ENCODE results near the gene SDCCAG8. TPM values are rescaled to one million over a fixed set of nuclear protein-coding genes. Genes with fewer than 3 reads are reported as not detected.

SDCCAG8 gene
- total RNA-seq, 1 experiment from 2014 or later: 10.0 TPM

GRCh38 chr1:243407284-243408018 lies 151.6 kb downstream of the SDCCAG8 start:
- no peak overlapping the region for H3K27ac Mint-ChIP-seq
- Histone ChIP-seq H2BK20ac (ENCODE audit: low read depth, low read length, poor library complexity, severe bottlenecking) (no peak overlapping the region), H2BK120ac (ENCODE audit: low read depth, low read length, poor library complexity, severe bottlenecking) (no peak overlapping the region), H2BK5ac (ENCODE audit: insufficient read length, low read length) (no peak overlapping the region), H3K9ac (ENCODE audit: extremely low read depth, insufficient read length, low read length) (no peak overlapping the region), H4K8ac (replicated peaks; ENCODE audit: insufficient read length, low read depth, low read length) (no peak overlapping the region), H3K56ac (ENCODE audit: insufficient read length, low read depth, low read length) (no peak overlapping the region), H3K27ac (ENCODE audit: insufficient read length, low read depth, low read length) (no peak overlapping the region), H3K27me3 (ENCODE audit: insufficient read depth, low read length) (no peaks in the 10 kb centered on the region), H2AK5ac (ENCODE audit: insufficient read length, low read length) (no peak overlapping the region), H3K18ac (ENCODE audit: insufficient read length, low read depth, low read length) (no peak overlapping the region), H4K5ac (ENCODE audit: insufficient read length, low read depth, low read length) (no peak overlapping the region), H4K20me1 (ENCODE audit: control insufficient read depth, insufficient read depth, insufficient read length) (no peaks in the 10 kb centered on the region), H3K79me2 (ENCODE audit: insufficient read depth, low read length) (no peaks in the 10 kb centered on the region), H2BK12ac (ENCODE audit: insufficient read length, low read depth, low read length) (no peak overlapping the region), H3K23ac (ENCODE audit: insufficient read length, low read depth, low read length) (no peak overlapping the region), H3T11ph (ENCODE audit: low read length) (no peak overlapping the region), H3K79me1 (ENCODE audit: insufficient read depth, low read depth, low read length, poor library complexity, severe bottlenecking) (no peaks in the 10 kb centered on the region), H3K14ac (ENCODE audit: insufficient read depth, low read length) (no peak overlapping the region), H2BK15ac (ENCODE audit: low read depth, low read length) (no peak overlapping the region), H3K23me2 (ENCODE audit: insufficient read length, low read depth, low read length, poor library complexity, severe bottlenecking) (no peaks in the 10 kb centered on the region), H2AFZ (ENCODE audit: low read length) (no peak overlapping the region), H3K4me2 (ENCODE audit: insufficient read depth, insufficient read length, low read length) (no peak overlapping the region), H3K4me1 (ENCODE audit: insufficient read depth, low read length) (no peaks in the 10 kb centered on the region; the same call in 1 of the 2 replicates), H3K9me3 (ENCODE audit: control insufficient read depth, low read depth, low read length) (no peaks in the 10 kb centered on the region), H3K4ac (ENCODE audit: low read depth, low read length) (no peak overlapping the region), H4K91ac (ENCODE audit: insufficient read length, low read depth, low read length) (no peak overlapping the region)
- H3K4me3 Mint-ChIP-seq: no peak overlapping the region
- DNase-seq: no peak
- no peaks in the 10 kb centered on the region for H3K9me3 Mint-ChIP-seq
- H3K4me1 Mint-ChIP-seq: peaks cover 0 to 9% of the 10 kb centered on the region in 2 experiments; a peak in 2 of 4 replicates
- H3K36me3 Mint-ChIP-seq (ENCODE audit: insufficient read depth in 1 of 3, low read depth in 3 of 3): no peaks in the 10 kb centered on the region
- TF ChIP-seq CTCF (conservative IDR thresholded peaks at IDR 0.05): no peak
- WGBS (ENCODE audit: extremely low coverage, insufficient read length, low lambda C conversion rate): no CpG with 5 or more reads among the region's 3 CpGs
- H3K27me3 Mint-ChIP-seq (ENCODE audit: low read depth): no peaks in the 10 kb centered on the region
